ENCODE measurements around the gene XRCC3.

DNA sequence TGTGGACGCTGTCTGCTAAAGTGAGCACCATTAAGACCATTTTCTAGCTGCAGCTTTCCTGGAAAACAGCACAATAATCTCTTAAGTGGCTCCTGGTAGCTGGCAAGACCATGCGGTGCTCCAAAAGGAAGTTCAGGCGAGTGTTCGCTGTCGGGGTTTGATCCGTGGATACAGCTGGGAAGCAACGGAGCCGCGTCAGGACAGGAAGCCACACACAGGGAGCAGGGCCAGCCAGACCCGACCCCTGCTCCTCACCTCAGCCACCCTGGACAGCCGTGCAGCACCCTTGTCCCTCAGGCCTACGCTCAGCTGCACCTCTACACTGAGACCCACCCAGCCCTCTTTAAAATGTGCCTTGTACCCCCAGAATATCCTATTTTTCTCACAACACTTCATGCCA lies 19.8 kb upstream of the XRCC3 start:
- no peak for TF ChIP-seq POLR2AphosphoS5 (IDR thresholded peaks at IDR 0.05; ENCODE audit: low read depth, low read length)
- no peak for TF ChIP-seq CBX8 (IDR thresholded peaks at IDR 0.05; ENCODE audit: borderline replicate concordance, low read depth, low read length)
- TF ChIP-seq, protein P1, sequence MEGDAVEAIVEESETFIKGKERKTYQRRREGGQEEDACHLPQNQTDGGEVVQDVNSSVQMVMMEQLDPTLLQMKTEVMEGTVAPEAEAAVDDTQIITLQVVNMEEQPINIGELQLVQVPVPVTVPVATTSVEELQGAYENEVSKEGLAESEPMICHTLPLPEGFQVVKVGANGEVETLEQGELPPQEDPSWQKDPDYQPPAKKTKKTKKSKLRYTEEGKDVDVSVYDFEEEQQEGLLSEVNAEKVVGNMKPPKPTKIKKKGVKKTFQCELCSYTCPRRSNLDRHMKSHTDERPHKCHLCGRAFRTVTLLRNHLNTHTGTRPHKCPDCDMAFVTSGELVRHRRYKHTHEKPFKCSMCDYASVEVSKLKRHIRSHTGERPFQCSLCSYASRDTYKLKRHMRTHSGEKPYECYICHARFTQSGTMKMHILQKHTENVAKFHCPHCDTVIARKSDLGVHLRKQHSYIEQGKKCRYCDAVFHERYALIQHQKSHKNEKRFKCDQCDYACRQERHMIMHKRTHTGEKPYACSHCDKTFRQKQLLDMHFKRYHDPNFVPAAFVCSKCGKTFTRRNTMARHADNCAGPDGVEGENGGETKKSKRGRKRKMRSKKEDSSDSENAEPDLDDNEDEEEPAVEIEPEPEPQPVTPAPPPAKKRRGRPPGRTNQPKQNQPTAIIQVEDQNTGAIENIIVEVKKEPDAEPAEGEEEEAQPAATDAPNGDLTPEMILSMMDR (IDR thresholded peaks at IDR 0.05; ENCODE audit: control extremely low read depth in 1 of 3, insufficient read depth in 1 of 3, low read depth in 1 of 3, low read length in 3 of 3), result no peak
- no peak for TF ChIP-seq ZNF274 (IDR thresholded peaks at IDR 0.05; ENCODE audit: borderline replicate concordance, extremely low read depth, low read length)
- TF ChIP-seq GABPA (IDR thresholded peaks at IDR 0.05; ENCODE audit: borderline replicate concordance, insufficient read depth, low read length), result no peak
- no peak for TF ChIP-seq SP1 (IDR thresholded peaks at IDR 0.05; ENCODE audit: low read depth, low read length)
- TF ChIP-seq, protein P2, sequence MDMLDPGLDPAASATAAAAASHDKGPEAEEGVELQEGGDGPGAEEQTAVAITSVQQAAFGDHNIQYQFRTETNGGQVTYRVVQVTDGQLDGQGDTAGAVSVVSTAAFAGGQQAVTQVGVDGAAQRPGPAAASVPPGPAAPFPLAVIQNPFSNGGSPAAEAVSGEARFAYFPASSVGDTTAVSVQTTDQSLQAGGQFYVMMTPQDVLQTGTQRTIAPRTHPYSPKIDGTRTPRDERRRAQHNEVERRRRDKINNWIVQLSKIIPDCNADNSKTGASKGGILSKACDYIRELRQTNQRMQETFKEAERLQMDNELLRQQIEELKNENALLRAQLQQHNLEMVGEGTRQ (IDR thresholded peaks at IDR 0.05; ENCODE audit: low read length), result no peak
- TF ChIP-seq, protein P3, sequence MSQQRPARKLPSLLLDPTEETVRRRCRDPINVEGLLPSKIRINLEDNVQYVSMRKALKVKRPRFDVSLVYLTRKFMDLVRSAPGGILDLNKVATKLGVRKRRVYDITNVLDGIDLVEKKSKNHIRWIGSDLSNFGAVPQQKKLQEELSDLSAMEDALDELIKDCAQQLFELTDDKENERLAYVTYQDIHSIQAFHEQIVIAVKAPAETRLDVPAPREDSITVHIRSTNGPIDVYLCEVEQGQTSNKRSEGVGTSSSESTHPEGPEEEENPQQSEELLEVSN (IDR thresholded peaks at IDR 0.05), result no peak
- TF ChIP-seq, protein P4, sequence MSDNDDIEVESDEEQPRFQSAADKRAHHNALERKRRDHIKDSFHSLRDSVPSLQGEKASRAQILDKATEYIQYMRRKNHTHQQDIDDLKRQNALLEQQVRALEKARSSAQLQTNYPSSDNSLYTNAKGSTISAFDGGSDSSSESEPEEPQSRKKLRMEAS (IDR thresholded peaks at IDR 0.05), result no peak
- TF ChIP-seq TAF1 (IDR thresholded peaks at IDR 0.05; ENCODE audit: low read depth, low read length), result no peak

Data from H1 (cell line).